GF-D8 (cell line): ENCODE results near the gene TRABD.
A peak's percentile ranks its signal among the peaks of the same experiment; 100 is the strongest.

Source experiments
- DNase-seq: peaks from one replicate; lab custom pipeline; 2025; lab: John Stamatoyannopoulos, UW

The TRABD gene

DNA sequence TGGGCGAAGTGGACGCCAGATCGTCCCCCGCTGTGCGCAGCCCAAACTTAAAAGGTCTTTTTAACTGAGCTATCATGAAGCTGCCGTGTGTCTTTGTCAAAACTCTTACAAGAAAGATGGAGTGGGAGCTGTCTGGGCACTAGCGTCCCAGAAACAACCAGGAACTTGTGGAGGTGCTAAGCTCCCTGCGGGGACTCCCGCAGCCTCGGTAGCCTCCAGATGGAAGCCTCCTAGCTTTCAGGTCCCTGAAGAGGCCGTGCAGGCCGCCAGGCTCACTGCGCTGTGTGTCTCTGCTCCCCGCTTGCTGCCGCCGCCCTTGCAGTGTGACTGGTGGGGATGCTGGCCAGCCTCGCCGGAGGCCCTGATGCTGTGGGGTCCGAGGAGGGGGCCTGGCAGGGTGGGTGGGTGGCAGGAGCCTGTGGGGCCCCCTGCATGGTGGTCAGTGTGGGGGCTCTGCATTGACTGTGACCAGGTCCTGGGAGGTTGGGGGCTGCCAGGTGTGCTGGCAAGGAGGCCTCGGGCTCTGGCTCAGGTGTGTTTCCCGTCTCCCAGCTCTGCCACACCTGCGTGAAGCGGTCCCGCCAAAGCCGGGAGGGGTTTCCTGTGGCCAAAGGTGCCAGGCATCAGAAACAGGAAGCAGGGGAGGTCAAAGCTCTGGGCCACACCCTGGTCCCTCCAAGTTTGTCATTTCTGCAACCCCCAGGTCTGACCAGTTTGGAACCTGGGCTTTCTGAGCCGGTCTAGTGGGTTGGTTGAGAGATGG is 1.2 kb downstream of the TRABD start:
- no peak for DNase-seq

DNA sequence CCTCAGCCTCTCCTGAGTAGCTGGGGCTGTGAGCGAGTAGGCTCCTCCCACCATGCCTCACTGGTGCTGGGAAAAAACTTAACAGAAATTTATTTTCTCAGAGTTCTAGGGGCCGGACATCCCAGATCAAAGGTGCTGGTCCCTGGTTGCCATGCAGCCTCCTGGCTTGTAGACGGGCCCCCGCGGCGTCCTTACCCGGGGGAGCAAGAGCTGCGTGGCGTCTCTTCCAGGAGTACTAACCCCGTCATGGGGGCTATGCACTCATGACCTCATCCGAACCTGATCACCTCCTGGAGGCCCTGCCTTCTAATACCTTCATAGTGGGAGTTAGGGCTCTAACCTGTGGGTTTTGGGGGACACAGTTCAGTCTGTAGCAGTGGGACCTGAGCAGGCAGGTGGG is 2.6 kb downstream of the TRABD start:
- no peak for DNase-seq

DNA sequence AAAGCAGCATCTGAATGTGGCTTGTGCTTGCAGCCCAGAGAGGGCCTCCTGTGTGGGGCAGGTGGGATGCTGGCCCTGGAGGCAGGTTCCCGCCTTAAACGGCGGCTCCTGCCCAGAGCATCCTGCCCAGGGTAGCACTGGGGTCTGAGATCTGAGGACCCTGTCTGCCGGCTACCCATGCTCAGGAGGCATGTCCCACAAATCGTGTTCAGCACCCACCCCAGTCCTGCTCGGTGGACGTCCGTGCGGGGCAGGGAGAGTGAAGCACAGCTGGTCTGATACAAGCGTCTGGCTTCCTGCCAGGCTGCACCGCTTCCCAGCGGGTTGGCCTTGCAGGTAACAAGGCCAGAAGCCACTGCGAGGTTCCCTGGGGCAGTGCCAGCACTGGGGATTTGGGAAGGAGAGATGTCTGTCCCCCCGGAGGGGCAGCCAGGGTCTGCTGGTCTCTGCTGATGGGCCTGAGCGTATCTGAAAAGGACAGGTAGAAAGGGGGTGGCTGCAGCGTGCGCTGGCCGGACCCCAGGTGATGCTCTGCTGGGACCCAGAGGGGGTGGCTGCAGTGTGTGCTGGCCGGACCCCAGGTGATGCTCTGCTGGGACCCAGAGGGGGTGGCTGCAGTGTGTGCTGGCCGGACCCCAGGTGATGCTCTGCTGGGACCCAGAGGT is 3.6 kb downstream of the TRABD start:
- DNase-seq, result no peak

DNA sequence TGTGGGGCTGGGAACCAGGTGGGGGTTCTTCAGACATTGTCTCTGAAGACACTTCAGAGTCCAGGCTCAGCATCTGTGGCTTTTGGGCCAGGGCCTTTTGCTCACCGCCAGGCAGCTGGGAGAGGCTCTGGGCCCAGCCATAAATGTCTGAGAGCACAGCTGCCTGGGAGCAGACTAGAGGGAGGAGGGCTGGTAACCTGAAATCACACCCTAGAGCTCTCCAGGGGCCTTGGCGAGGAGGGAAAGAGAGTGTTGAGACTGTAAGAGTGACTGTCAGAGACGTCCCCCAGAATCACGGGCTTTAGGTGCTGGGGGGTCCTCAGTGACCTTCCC is 4.1 kb downstream of the TRABD start:
- no peak for DNase-seq

DNA sequence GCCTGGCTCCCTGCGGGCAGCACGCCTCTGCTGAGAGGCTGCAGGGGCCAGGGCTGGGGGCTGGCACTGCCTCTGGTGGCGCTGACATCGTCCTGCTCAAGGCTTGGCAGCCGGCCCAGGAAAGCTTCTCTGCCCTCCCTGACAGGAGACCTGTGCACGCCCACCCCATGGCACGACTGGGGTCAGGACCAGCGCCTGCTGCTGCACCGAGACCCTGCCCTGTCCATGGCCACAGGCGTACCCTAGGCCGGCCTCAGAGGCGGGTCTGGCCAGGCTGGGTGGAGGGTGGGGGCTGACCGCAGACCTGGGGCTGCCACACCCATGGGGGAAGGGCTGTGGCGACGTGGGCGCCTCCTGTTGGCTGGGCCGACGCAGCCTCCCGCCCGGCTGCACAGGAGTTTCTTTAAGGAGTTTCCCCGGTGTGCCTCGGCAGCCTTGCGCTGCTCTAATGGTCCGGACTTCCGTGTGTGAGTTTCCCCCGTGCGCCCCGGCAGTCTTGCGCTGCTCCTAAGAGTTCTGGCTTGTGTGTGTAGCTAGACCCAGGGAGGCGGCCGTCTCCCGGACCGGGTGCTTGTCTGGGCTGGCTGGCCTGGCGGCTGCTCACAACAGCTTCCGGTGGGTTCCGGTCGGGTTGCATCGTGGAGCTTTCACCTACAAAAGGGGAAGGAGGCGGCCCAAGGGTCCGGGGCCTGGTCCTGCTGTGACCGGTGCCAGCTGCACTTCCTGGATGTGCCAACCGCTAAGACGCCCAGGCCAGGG is 4.6 kb downstream of the TRABD start:
- DNase-seq, result peak; percentile 89

DNA sequence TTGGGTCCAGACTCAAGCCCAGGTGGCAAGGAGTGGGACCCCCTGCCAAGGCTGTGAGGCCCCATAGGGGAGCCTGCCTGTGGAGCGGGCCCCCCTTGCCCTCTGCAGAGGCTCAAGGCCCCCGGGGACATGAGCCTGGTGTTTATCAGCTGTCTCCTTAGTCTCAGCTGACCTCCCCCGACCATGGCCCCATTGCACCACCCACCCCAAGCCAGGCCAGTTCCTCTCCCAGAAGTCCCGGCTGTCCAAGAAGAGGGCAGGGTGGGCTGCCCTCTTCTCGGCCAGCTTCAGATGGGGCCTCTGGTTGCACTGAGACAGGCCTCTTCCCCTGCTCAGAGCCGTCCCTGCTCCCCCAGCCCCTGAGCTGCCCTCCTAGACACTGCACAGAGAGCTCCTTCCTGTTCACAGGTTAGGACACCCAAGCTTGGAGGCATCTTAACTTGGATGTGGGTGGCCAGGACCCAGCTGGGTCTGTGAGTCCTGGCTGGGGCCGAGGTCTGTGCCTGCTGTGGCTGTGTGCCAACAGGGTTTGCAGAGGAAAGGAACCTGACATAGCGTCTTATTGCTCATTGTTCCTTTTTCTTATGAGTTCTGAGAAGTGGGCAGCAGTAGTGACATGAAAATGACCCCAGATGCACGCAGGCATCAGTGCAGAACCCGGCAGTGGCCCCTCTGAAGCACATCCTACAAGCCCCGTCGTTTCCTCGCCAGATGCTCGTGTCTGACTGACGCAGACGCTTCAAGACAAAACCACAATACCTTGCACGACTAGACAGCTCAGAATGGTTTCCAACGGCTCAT is 5.4 kb downstream of the TRABD start:
- peak; percentile 97 for DNase-seq

DNA sequence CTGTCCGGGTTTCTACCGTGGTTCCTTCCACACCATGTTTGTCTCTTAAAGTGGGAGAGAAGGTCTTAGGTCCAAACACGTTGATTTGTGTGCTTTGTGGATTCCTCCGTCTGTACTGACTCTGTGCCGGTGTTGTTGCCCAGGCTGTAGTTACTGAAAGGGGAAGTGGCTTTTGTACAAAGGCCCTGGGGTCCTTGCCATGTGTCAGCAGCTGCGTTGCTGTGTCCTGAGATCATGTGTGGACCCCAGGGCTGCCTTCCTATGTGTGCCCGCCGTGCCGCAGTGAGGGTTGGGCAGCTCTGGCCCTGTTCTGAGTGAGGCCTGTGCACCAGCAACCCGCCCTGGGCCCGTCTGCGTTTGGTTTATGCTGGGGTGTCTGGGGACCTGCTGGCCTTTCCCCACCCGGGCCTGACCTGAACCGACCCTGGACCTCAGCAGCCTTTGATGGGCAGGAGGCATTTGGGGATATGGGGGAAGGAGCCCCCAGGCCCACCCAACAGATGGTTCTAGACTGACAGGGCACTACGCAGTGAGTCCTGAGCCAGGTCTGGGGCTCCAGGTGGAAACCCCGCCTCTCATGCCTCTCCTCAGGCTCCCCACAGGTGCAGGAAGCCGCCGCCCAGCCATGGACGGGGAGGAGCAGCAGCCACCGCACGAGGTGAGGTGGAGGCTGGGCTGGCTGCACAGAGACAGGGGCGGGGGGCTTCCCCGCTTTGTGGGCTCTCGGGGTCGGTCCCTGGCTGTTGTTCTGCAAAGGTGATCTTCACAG is 6.9 kb downstream of the TRABD start:
- DNase-seq, result no peak

DNA sequence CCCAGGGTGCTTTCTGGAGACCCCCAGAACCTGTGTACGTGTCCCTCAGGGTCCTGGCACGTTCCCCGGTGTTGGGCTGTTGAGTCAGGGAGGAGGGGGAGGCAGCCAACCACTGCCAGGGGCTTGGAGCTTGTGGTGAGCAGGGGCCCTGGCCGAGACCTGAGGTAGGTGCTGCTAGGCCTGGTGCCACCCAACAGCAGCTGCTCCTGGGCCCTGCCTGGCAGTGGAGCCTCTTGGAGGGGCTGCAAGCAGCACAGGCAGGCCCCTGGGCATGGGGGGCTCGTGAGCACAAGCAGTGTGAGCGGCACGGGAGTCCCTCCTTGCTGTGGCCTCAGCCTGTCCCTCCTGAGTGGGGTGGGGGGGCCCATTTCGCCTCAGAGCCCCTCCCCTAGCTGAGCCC is 7.9 kb downstream of the TRABD start:
- DNase-seq, result no peak

DNA sequence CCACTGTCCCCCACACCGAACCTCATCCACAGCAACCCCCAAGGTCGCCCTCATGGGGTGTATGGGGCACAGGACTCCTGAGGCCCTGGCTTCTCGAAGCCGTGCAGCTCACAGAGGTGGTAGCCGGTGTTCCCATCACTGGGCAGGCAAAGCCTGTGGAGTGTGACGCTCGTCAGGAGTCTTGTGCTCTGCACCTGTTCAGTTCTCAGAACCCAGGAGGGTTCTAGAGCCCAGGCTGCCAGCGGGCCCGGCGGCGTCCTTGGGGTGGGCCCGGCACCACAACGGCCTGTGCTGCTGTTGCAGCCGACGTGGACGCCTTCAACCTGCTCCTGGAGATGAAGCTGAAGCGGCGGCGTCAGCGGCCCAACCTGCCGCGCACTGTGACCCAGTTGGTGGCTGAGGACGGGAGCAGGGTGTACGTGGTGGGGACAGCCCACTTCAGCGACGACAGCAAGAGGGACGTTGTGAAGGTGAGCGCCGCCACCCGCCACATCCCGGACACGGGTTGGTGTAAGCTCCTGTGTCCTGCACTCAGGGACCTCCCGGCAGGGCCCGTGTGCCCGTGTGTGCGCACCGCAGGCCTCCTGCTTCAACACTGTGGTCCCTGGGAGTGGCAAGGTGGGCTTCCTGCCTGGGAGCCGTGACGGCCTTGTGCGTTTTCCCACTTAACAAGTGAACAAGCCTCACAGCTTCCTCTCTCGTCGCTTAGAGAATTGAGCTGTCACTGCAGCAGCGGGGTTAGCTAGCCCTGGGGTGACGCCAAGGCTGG is 8.5 kb downstream of the TRABD start:
- no peak for DNase-seq

DNA sequence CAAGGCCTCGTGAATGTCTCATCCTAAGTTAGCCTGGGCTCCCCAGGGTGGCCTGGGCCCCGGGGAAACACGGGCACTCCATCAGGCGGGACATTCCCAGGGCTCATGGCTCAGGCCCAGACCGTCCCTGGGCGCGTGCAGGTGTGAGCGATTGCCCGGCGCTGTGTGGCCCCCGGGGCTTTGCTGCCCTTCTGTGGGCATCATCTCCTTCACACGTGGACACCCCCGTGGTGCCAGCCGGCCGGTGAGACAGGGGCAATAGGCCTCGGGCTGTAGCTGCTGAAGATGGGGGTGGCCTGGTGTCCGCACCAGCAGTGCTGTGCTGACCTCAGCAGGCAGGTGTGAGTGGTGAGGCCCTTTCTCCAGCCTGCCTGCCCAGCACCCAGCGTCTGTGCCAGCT is 10.5 kb downstream of the TRABD start:
- DNase-seq, result no peak

DNA sequence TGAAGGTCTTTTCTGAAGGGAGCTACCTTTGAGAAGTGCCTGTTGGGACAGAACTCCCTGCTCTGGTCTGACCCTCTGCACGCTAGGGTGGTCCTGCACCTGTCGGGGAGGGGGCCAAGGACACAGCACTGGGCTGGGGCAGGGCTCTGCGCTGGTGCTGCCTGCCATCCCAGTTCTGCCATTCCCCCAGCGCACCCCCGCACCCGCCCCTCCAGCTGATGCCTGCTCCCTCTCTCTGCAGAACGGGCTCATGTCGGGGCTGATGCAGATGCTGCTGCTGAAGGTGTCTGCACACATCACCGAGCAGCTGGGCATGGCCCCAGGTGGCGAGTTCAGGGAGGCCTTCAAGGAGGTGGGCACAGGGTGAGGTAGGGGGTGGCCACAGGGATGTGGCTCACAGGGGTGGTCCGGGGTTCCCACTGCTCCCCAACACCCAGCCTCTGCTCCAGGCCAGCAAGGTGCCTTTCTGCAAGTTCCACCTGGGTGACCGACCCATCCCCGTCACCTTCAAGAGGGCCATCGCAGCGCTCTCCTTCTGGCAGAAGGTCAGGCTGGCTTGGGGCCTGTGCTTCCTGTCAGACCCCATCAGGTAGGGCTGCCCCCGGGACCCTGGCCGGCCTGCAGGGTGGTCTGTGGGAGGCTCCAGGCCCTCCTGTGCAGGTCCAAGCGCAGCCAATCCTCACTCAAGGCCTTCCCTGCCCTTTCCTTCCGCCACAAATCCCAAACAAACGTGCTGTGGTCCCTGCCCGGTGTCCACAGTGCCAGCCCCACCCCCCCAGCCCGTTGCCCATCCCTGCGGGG is 11.5 kb downstream of the TRABD start:
- DNase-seq, result no peak

DNA sequence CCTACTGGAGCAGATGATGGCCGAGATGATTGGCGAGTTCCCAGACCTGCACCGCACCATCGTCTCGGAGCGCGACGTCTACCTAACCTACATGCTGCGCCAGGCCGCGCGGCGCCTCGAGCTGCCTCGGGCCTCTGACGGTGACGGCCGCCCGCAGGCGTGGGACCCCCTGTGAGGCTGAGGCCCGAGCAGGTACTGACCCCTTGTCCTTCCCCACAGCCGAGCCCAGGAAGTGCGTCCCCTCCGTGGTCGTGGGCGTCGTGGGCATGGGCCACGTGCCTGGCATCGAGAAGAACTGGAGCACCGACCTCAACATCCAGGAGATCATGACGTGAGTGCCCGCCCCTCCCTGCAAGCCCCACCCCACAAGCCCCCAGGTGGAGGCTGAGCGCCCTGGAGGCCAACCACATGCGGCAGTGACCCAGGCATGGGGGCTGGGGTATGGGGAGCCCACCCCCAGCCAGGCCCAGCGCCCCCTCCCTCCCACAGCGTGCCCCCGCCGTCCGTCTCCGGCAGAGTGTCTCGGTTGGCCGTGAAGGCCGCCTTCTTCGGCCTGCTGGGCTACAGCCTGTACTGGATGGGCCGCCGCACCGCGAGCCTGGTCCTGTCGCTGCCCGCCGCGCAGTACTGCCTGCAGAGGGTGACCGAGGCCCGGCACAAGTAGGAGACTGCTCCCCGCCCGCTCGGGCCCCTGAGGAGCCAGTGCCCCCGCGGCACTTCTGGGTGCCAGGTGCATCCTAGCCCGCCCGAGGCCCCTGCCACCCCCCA is 12.3 kb downstream of the TRABD start:
- DNase-seq, result no peak

DNA sequence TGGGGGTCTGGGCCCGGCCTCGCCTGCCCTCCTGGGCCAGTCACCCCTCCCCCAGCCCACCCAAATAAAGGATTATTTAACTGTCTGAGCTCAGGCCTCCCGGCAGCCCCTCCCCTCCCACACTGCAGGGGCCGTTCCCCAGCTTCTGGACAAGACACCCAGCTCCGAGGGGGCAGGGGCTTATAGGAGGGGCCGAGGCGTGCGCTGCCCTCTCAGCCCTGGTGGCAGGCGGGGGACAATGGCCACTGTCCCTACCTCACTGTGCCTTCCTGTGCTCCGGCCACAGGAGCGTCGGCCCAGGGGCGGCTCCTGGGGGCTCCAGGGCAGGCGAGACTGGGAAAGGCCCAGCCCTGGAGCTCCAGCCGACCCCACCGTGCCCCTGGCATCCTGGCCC is 12.9 kb downstream of the TRABD start:
- no peak for DNase-seq

DNA sequence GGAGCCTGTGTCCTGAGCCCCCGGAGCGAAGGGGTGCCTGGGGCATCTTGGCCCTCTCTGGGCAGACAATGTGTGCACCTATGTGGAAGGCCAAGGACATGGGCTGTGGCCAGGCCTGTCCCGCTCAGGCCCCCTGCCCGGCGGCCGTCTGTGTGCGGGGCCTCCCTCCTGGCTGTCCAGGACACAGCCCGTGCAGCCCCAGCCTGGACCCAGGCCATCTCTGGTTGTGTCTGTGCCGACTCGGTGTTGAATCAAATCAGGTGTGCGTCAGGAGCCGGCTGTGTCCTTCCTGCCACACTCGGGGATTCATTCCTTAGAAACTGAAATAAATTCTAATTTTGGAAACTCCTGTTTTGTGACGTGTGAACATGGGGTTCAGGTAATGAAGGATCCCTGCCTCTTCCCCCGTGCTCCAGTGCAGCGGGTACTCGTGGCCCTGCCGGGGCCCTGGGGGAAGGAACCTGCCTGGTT is 13.6 kb downstream of the TRABD start:
- no peak for DNase-seq

DNA sequence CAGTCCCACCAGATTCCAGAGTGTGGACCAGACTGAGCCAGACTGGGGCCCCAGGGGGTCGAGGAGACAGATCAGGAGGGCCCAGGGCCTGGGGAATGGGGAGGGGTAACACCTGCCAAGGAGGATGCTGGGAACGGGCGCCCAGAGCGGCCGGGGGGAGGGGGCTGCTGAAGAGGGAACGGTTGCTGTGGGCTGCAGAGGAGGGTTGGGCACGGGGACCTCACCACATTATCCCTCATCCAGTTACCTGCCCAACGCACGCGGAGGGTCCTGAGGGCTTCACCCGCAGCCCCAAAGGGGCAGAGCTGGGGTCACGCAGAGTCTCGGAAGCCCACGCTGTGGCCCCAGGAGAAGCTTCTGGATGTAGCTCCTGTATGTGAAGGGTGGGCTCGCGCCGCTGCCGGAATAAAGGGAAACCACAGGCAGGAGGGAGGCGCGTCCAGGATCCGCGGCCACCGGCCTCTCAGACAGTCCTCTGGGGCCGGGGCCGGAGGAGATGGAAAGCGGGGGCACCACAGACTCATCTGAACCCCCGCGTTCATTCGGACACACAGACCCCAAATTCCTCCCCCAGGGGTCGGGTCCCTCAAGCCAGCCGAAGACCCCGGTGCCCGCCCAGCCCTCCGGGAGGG is 14.2 kb downstream of the TRABD start:
- DNase-seq, result no peak

DNA sequence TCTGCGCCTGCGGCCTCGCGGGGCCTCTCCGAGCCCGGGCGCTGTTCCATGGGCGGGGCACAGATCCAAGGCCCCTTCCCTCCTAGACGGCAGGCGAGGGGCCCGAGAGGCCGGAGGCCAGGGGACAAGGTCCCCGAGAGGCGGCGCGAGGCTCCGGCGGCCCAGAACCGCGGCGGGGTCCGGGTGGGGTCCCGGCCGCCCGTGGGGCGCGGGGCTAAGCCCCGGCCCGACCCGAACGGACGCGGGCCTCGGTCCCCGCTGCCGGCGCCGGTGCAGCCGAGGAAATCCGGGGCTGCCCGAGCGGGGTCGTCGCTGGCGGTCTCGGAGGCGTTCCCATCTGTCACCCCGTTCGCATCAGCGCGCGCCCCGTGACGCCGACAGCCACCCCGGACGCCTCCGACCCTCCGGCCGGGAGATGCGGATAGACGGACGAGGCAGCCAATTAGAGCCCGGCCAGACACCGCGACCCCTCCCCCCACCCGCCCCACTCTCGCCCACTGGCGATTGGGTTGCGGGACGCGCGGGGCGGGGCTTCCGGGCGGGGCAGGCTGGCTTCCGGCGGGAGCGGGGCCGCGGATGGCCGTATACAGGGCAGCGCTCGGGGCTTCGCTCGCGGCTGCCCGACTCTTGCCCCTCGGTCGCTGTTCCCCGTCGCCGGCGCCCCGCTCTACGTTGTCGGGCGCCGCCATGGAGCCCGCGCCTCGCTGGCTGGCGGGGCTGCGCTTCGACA is 14.9 kb downstream of the TRABD start, which contains the start of gene SELENOO:
Gene SELENOO, plus strand, starts transcription at position 551 of the 730 bp plus-strand sequence. Its CDS starts 26 bp downstream, at position 577.
- DNase-seq, result peak; percentile 68

DNA sequence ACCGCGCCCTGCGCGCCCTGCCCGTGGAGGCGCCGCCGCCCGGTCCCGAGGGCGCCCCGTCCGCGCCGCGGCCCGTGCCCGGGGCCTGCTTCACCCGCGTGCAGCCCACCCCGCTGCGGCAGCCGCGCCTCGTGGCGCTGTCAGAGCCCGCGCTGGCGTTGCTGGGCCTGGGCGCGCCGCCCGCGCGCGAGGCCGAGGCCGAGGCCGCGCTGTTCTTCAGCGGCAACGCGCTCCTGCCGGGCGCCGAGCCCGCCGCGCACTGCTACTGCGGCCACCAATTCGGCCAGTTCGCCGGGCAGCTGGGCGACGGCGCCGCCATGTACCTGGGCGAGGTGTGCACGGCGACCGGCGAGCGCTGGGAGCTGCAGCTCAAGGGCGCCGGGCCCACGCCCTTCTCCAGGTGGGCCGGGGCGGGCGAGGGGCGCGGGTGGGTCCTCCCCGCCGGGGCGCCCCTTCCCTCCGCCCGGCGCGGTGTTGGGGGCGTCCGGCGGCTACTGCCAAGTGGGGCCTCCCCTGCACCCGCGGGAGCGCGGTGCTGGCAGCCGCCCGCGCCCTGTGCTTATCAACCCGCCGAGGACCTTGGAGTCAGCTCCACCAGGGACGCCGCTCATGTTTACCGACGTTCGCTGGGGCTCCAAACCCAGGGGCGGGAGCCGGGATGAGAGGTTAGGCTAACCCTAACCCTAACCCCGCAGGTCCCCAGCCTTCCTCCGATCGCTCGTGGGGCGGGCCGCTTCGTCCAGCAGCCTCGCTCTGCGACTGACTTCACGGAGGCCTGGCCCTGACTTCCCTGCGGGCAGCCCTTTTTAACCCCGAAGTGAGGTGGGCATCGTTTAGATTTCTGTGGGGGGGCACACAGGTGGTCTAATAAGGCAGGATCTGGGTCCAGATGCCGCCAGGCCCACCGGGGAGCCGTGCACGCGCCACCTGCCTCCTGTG is 15.7 kb downstream of the TRABD start:
- DNase-seq, result no peak
